ENCODE data around the gene RCL1.
"Not testable (repeated sequence)": the region's sequence is repeated elsewhere in the genome, so short reads cannot be mapped to it uniquely, and the experiment has no call there.

RCL1 gene

GRCh38 chr9:4792572-4793458 lies at the start of gene RCL1:
Gene RCL1 (plus strand): TSS chr9:4792944. CDS start chr9:4793092, 148 bp downstream.
- DNase-seq, result peak; percentile 94

GRCh38 chr9:4743131-4743875 lies 49.4 kb upstream of the RCL1 start:
- DNase-seq, result no peak

- no peak for DNase-seq
Observed at GRCh38 chr9:4746278-4747030, 46.3 kb upstream of the RCL1 start.

GRCh38 chr9:4748612-4749011 lies 44.1 kb upstream of the RCL1 start:
- DNase-seq, result no peak

- DNase-seq, result no peak
Observed at GRCh38 chr9:4750023-4750673, 42.6 kb upstream of the RCL1 start.

GRCh38 chr9:4754530-4754929 lies 38.2 kb upstream of the RCL1 start:
- DNase-seq, result not testable (repeated sequence)

- DNase-seq, result no peak
Observed at GRCh38 chr9:4755026-4755609, 37.6 kb upstream of the RCL1 start.

- no peak for DNase-seq
Observed at GRCh38 chr9:4756420-4756819, 36.3 kb upstream of the RCL1 start.

GRCh38 chr9:4760122-4760521 lies 32.6 kb upstream of the RCL1 start:
- no peak for DNase-seq

- DNase-seq, result peak; percentile 79
Observed at GRCh38 chr9:4762108-4762885, 30.4 kb upstream of the RCL1 start.

- no peak for DNase-seq
Observed at GRCh38 chr9:4762886-4763541, 29.7 kb upstream of the RCL1 start.

- DNase-seq, result no peak
Observed at GRCh38 chr9:4764033-4764432, 28.7 kb upstream of the RCL1 start.

- no peak for DNase-seq
Observed at GRCh38 chr9:4768681-4769080, 24.1 kb upstream of the RCL1 start.

GRCh38 chr9:4769321-4770080 lies 23.2 kb upstream of the RCL1 start:
- no peak for DNase-seq

GRCh38 chr9:4771788-4772187 lies 21.0 kb upstream of the RCL1 start:
- no peak for DNase-seq

GRCh38 chr9:4774209-4774608 lies 18.5 kb upstream of the RCL1 start:
- DNase-seq, result no peak

- not testable (repeated sequence) for DNase-seq
Observed at GRCh38 chr9:4774958-4775357, 17.8 kb upstream of the RCL1 start.

GRCh38 chr9:4780651-4781050 lies 12.1 kb upstream of the RCL1 start:
- DNase-seq, result no peak

GRCh38 chr9:4781408-4781807 lies 11.3 kb upstream of the RCL1 start:
- DNase-seq, result no peak

- not testable (repeated sequence) for DNase-seq
Observed at GRCh38 chr9:4783191-4783590, 9.6 kb upstream of the RCL1 start.
